Measurements from ENCODE around the gene ENTR1.

The ENTR1 gene

DNA sequence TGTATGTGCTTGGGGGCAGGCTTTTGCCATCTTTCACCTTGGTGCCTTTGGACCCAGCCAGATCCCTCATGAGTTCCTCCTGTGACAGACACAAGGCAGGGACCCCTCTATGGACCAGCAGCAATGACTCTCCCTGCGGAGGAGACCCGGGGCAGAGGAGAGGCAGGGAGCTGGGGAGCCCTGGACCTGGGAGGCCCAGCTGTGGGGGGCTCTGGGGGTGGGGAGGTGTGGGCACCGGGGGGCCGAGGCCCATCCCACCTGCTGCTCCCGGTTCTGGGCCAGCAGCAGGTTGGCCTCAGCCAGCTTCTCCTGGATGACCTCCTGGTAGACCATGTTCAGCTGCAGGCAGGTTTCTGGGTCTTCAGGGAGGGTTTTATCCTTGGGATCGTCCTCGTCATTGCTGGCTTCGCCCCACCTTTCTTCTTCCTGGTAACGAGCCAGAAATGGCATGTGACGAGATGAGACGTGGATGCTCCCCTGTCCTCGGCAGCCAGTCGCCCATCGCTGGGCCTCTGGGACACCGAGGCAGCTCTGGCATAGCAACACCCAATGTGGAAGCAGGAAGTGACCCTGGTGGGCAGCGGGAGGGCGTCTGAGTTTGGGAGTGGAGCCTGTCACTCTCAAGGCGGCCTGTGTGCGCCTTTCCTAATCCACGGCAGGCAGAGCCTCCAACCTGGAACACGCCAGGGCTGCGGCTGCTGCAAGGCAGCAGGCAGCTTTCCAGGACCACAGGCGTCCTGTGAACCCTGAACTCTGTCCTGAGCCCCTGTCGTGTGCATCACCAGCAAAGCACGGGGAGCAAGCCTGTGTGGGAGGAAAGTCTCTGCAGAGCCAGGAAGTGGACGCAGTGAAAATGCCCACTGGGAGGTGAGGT is 14.8 kb downstream of the ENTR1 start:
- DNase-seq: no peak

DNA sequence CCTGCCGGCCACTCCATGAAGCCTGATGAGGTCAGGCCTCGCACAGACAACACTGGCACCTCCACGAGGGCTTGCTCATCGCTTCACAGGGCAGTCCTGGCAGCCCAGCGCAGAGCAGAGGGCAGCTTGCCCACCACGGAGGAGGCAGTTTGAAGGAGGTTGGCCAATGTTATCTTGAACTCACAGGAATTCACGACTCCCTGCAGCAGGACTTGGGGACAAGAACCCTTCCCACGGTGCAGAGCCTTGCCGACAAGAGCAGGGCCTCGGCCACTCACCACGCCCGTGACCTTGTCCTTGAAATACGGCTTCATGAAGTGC is 15.4 kb downstream of the ENTR1 start:
- DNase-seq: no peak

DNA sequence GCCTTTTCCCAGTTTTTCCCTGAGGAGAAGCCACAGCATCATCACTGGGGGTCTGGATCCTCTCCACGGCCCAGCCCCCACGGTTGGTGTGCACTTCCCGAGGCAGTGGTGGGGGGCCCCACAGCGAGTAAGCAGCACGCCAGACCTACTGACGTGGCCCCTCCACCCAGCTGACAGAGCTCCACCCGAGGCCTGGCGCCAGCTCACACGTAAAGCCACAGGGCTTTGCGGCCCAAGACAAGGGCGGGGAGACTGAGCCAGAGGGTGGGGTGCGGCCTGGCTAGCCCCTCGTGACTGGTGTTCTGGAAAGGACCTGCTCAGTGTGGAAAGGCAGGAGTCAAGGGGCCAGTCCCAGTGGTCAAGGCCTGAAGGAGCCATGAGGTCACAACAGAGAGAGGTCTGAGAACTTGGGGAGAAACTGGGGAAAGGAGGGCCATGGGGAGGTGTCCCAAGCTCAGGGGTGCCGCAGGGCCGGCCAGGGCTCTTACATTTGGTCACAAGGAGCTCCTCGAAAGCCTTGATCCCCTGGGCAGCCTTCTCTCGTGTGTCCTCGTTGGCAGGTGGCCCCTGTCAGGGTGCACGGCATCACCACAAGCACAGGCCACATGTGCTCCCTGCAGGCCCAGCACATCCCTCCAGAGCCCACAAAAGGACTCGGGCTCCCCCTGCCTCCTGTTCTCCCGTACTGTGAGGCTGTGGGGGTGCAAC is 15.9 kb downstream of the ENTR1 start:
- no peak for DNase-seq

DNA sequence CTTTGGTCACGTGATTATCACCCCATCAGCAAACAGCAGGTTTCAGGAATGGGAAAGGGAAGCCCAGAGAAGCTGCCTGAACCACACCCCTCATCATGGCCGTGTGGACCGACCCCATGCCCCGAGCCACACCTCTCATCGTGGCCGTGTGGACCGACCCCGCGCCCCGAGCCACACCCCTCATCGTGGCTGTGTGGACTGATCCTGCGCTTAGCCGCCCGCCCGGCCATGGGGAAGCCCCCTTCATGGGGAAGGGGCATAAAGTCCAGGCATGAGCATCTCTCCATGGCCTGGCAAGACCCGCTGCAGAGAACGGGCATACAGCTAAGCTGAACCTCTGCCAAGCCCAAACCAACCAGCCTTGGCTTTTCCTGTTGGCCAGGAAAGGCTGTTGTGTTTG is 16.9 kb downstream of the ENTR1 start:
- no peak for DNase-seq

DNA sequence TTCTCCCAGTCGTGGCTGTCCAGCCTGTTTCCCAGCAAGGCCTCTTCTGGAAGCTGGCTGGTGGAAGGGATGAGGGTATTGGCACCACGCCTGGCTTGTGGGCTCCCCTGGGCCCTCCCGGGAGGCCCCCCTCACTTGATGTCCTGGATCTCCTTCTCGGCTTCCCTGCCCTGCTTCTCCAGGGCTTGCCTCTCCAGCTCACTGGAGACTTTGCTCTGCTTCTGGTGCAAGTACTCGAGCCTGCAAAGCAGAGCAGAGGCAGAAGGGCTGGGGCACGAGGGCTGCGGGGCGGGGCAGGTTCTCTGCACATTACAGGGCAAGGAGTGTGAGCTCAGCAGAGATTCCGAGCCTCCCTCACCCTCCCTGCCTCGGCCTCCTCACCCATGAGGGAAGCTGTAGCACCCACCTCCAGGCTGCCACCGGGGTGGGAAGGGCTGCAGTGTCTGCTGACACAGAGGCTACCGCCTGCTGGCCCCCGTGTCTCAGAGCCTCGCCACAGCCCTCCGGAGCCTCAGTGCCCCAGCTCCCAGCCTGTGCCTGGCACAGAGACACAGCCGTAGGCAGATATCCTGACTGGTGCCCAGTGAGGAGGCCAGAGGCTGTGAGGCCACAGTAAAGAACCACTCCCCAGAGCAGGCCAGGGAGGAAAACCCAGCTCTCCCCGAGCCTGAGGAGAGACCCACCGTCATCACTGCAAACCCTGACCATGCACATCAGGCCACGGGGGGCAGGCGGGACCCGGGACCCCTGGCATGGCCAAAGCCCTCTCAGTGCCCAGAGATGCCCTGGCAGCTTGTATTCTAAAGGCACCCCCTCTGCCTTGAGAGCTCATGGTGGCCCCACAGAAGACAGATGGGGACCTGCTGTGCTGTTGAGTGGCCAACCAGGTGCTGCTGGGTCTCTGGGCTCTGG is 17.6 kb downstream of the ENTR1 start:
- DNase-seq: no peak

DNA sequence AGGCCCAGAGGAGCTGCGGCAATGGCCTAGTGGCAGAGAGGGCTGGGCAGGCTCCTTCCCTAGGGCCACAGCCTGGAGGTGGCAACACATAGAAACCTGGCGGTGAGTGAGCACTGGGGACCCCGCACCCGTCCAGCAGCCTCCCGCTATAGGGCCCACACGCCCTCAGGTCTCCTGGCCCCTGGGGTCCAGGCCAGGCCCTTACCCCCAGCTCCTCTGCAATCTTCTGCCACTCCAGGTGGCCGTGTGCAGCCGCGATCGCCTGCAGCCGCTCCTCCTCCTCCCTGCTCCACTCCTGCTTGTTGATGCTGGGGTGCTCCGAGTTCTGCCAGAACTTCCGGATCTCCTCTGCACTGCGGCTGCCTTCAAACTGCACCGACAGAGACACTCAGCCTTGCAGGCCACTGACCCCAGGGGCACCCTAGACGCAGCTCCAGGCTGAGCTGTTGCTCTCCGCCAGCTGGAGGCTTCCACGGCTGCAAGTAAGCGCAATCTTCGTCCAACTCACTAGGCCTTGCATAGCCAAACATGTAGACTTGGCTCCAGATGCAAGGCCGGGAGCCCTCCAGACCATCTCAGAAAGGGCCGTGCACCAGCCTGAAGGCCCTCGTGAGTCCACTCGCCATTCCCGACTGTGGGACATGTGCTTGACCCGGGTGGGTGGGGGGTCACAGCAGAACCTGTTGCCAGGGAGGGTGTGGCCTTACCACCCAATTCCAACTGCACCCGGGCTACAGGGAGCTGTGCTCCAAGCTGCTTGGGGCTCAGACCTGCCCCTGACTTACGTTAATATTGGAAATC is 18.5 kb downstream of the ENTR1 start:
- DNase-seq: no peak

DNA sequence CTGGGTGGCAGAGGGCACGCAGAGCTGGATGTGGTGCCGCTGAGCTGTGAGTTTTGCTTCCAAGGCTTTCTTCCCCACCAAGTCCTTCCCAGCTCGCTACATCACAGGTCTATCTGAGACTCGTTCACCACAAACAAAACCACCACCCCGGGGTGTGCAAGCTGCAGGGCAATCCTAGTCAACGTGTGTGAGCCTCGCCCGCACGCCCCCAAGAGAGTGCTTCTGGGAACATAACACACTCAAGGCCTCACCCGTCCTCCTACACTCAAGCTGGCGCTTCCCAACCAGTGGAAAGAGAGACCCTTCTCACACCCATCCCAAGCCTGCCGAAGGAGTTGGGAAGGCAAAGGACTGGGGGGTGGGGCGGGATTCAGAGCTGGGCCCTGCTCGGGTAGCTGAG is 21.0 kb downstream of the ENTR1 start:
- DNase-seq: no peak

DNA sequence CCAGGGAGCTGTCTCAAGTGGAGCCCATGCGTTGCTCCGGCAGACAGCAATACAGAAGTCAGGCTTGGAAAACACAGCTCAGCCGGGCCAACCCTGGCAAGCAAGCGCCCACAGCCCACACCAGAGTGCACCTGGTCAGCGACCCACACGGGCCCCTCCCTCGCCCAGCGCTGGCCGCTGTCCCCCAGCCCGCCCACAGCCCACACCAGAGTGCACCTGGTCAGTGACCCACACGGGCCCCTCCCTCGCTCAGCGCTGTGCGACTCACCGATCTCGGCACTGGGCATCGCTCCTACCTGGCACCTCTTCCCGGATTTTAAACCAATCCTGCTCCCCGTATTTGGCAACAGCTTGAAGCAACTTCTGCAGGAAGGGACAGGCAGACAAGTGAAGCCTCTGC is 23.2 kb downstream of the ENTR1 start:
- DNase-seq: no peak

DNA sequence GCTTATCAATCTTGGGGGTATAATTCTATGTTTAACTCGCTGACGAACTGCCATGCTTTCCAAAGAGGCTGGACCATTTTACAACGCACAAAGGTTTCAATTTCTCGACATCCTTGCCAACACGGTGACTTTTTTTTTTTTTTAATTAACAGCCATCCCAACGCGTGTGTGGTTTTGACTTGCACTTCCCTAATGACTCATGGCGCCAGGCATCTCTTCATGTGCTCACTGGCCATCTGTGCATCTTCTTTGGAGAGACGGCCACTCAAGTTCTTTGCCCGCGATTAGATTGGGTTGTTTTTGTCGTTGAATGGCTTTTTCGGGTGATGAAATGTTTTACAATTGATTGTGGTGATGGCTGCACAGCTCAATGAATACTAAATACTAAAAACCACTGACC is 24.4 kb downstream of the ENTR1 start:
- DNase-seq: no peak

DNA sequence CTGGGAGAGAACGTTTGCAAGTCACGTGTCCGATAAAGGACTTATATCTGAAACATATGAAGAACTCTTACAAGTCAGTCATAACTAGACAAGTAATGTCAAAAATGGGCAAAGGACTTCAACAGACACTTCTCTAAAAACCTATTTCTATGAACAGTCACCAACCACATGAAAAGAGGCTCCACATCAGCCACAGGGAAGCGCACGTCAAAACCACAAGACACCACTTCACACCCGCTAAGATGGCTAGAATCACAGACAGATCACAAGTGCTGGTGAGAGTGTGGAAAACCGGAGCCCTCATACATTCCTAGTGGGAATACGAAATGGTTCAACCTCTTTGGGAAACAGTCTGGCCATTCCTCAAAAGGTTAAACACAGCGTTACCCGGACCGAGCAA is 25.4 kb downstream of the ENTR1 start:
- no peak for DNase-seq

DNA sequence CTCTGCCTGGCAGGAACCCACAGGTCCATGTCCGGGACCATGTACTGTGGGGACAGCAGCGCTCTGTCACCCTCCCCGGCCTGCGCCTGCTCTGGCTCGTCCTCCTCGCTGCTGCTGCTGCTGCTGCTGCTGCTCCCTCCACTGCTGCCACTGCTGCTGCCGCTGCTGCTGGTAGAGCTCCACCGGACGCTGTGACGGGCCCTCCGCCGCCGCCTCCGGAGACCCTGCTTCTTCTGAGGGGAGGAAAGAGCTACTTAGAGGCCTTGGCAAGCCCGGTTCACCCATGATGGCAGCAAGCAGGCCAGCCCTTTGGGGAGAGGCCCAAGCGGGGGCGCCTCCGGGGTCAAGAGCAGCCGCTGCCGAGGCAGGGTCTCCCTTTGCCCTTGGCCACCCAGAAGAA is 27.0 kb downstream of the ENTR1 start:
- no peak for DNase-seq

DNA sequence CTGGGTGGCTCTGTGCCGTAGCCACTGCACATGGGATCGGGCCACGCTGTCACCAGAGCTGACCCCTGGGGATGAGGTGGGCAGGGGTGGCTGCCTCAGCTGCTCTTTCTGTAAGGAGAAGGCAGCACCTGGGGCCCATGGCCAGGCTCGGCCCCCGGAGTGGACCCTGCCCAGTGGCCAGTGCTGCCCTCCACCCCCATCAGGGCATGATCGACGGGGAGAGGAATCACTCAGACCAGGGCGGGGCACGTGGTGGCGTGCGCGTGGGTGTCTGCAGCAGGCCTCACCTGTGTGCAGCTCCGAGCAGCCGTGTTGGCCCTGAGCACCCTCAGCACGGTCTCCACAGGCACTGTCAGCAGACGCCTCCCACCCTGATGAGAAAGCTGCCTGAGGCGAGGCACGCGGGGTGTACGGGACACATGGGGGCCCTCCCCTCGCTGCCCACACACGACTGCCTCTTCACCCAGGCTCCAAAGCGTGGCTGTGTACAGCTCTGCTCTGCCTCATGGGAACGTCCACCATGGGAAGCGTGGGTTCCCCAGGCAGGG is 28.4 kb downstream of the ENTR1 start:
- no peak for DNase-seq

DNA sequence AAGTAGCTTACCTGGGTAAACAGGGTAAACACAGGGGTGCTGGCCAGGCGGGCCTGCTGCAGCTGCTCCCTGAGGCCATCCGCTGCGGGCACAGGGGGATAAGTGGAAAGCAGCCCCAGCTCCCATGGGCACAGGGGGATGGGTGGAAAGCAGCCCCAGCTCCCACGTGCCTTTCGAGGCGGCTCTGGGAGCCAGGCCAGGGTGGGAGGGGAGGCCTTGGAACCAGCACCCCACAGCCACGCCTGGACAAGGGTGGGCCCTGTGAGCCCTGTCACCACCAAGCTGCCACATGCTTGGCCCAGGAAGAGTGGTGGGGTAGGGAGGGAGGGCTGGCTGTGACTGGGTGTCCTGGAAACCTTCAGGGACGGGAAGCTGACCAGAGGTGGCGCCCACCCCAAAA is 29.1 kb downstream of the ENTR1 start:
- no peak for DNase-seq

DNA sequence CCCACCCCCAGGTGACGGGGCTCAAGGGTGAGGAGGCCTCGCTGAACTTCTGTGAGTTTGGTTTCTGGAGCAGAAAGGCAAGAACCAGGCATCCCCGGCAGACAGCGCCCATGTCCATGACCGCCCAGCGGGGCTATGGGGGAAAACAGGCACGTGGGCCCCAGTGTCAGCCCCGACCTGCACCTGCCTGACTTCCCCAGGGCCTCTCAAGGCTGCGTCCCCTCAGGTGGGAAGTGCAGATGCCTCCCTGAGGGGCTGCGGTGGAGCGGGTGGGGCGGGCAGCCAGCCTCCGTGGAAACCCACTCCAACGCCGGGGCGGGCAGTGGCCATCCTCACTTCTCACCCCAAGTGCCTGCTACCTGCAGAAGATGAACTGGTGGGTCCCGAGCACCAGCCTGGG is 30.0 kb downstream of the ENTR1 start:
- DNase-seq: no peak

DNA sequence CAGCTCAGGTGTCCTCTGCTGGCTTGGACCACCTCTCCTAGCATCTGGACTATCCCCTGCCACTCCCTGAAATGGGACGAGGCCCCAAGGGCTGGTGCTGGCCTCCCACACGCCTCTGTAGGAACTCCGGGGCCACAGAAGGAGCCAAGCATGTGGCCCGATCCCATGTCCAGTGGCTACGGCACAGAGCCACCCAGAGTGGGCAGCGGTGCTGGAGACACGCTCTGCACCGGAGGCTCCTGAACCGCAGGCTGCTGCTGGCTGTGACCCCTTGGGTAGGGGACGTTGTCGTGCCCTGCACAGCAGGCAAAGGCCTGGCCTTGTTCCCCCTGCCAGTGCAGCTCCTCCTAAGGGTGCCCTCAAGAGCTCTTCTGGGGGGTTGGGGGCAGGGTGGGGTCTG is 30.5 kb downstream of the ENTR1 start:
- DNase-seq: no peak

DNA sequence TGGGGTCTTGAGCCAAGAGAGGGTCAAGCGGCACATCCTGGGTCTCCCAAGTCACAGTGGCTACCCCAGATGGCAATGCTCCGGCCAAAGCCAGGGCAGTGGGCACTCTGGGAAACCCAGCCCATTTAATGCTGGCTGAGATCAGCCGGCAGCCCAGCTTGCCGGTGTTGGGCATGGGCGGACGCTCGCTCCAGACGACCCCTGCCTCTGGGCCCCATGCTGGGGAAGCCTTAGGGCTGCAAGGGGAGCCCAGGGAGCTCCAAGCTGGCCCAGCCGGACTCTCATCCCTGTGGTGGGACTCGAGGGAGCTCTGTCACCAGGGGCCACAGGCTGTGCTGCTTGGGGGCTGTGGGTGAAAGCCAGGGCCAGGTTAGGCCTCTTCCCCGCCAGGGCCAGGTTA is 31.0 kb downstream of the ENTR1 start:
- no peak for DNase-seq

DNA sequence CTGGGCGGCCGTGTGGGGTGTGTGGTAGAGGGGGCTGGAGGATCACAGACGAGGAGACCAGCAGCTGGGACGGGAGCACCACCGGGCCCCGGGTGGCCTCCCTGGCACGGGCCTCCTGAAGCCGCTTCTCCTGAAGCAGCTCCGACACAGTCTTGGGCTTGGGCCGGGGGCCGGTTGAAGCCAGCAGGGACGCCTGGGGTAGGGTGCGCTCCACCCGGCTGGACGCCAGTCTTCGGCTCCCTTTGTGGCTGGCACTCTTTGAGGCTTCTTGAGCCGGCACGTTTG is 31.5 kb downstream of the ENTR1 start:
- DNase-seq: no peak

DNA sequence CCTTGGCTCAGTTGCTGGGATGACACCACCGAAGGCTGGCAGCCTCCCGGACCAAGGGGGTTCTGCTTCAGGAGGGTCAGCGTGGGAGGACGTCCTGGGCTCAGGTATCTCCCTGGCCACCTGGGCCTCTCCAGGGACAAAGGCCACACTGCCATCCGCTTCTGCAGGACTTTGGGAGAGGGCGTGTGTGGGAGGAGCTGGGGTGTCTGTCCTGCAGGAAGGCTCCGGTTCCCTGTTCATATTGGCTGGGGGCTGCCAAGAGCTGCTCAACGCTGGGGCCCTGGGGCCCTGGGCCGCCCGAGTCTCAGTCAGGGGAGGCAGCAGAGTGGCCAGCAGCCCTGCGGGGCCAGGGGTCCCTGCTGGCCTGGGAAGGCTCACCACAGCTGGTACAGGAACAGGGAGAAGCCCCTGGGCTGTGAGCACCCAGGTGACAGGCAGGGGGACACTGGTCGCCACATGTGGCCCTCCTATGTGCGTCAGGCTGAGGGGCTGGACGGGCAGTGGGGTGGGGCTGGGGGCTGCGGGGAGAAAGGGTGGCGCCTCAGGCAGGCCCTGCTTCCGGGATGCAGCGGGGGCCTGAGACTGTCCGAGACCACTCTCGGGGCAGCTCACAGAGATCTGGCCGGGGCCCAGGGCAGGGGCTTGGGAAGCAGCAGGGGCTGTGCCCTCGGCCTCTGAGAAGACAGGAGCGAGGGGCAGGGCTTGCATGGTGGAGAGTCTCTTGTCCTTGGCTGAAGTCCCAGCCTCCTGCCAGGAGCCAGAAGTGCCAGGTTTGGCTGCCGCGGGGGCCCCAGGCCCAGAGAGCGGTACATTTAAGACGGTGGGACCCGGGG is 32.0 kb downstream of the ENTR1 start:
- DNase-seq: no peak

DNA sequence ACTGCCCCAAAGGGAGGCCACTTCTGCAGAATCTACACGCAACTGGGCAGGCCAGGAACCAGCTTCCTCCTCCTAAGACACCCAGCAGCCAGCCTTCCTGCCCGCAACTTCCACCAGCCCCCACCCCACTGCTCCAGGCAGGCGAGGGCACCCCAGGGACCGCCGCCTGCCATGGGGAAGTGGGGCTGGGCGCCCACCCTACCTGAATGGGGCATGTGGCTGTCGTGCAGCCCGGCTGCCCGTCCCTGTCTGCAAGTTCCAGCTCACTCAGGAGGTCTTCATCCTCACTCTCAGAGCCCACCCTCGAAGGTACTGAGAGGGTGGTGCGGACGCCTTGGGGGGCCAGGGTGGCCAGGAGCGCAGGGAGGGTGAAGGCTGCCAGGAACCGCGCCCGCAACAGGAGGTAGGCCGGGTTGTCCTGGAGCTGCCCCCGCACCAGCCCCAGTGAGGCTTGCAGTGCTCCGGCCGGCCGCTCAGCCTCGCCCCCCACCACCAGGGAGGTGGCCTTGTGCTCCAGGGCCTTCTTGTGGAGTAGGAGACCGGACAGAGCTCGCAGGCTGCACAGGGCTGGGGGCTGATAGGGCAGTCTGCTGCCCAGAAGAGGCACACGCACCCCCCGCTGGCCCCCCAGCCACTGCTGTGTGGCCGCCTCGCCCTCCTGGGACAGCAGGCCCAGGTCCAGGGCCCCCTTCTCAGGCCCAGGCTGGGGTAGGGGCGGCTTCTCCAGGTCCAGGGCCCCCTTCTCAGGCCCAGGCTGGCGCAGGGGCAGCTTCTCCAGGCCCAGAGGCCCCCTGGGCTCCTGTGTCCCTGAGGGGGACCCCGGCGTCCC is 32.9 kb downstream of the ENTR1 start:
- no peak for DNase-seq

DNA sequence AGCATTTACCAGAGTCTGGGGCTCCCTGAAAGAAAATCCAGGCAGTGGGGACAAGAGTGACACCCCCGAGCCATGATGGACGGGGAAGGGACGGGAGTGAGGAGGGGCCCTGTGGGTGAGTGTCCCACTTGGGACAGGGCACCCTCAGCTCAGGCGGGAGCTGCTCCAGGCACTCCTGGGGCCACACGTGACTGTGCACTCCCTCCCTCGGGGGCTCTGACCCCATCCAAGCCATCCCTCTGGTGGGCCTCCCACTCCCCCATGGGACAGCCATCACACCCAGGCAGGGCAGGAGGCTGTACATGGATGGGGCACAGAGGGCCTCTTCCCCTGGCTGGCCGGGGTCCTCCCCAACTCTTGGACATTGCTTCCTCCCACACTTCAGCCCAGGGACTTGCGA is 34.0 kb downstream of the ENTR1 start:
- no peak for DNase-seq

DNA sequence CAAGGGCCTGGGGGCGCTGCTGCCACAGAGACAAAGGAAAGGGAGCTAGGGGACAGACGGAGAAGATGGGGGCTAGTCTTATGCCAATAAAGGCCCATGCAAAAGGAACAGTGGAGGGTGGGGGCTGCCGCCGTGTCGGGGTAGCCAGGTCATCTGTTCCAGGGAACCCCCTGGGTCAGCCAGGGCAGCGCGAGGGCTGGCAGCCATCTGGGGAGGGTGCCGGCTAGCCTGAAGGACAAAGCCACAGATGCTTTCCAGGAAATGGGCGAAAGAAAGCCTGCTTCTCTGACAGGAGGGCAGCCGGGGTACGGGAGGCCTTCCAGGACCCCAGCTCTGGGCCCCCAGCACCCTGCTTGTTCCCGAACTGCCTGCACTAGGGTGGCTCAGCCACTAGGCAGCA is 35.3 kb downstream of the ENTR1 start:
- DNase-seq: no peak

Measured in cerebellar nuclear complex (tissue), 1 donor.